ENCODE results near the gene MAS1. TPM values are rescaled to one million over a fixed set of nuclear protein-coding genes. Genes with fewer than 3 reads are reported as not detected.
A peak's percentile ranks its signal among the peaks of the same experiment; 100 is the strongest.

The MAS1 gene
- polyA plus RNA-seq, 10 donors, result 0.06 to 0.55 (median 0.29) TPM

DNA sequence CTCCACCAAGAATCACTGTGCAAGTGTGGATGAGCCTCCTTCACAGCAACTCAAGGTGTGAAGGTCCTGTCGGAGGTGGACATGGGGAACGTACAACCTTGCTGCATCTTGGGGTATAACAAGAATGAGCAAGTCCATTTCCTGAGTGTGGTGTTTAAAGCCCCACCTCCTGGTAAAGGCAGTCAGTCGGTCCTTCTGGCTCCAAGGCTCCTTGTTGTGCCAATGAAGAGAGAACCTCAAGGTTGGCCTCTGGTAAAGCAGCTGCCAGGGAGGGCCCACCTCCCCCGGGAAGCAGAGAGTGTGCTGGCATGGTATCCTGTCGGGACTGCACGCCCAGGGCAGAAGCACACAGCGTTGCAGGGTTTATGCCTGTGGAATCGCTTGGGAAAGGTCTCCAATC is 12.4 kb upstream of the MAS1 start:
- DNase-seq, result no peak

DNA sequence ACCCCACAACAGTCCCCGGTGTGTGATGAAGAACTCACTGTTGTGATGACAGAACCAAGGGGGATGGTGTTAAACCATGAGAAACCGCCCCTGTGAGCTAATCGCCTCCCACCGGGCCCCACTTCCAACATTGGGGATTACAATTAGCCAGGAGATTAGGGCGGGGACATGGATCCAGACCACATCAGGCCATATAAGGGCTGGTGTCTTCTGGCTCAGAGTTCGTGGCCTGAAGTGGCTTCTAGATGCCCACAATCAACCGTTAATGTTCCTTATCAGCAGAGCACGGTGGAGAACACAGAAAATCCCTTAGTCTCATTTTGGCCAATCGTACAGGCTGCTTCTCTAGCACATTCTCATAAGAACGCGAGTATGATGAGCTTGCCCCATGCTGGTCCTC is 10.9 kb upstream of the MAS1 start:
- DNase-seq, result no peak

DNA sequence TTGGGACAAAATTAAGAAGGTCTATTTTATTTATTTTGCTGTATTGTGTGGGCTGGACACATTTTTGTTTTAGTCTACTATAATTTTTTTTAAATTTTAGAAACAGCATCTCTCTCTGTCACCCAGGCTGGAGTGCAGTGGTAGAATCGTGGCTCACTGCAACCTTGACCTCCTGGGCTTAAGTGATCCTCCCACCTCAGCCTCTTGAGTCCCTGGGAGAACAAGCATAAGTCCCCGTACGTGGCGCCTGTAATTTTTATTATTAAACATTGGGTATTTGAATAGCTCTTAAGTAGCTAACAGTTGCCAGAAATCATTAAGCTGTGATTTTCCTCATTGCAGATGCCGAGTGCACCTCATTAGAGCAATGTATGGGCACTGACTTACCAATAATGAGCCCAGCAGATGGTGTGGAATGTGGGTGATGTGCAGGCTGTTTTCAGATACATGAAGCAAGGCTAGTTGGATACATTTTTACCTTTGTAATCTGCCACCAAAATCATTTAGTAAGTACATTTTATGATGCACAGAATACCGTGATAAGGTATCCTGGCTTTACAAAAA is 10.3 kb upstream of the MAS1 start:
- no peak for DNase-seq

DNA sequence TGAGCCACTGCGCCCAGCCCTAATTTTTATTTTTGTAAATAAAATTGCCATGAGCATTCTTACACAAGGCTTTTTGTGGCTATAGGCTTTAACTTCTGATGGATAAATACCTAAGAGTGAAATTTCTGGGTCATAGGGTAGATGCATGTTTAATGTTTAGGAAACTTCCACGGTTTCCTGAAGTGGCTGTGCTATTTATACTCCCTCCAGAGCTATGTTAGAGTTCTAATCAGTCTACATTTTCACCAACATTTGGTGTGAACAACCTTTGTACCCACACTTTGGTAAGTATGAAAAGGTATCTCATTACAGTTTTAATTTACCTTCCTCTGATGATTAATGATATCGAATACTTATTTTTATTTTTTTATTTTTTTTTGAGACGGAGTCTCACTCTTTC is 6.1 kb upstream of the MAS1 start:
- DNase-seq, result no peak

DNA sequence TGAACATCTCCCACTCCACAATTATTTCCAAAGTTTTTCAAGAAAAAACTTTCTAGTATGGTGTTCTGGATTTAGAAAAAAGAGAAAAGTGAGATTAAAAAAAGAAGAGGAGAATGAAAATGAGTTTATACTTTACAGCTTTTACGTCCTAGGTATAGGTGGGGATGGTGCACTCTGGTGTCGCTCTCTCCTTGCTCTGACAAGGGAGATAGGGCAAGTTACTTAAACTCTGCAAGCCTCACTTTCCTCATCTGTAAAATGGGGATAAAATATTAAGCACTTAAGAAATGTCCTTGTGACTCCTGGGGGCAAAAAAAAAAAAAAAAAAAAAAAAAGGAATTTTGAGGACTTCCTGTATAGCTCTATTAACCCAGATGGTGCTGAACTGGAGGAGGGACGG is 4.5 kb upstream of the MAS1 start:
- no peak for DNase-seq

DNA sequence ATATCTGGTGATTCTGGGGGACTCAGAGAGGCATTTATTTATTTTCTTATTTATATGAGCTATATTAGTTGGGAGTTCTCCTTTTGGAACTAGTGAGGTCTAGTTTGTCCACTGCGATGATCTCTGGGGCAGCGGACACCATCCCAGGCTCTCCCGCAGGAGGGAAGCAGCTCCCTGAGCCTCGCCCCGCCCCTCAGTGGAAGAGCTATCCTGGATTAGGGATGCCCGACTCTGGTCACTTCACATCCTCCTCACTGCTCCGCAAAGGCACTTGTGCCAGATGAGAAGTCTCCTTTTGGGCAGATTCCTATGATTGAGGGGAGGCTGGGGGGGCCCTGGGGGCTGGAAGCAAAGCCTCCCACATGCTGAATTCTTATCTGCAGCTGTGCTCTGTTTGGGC is 3.6 kb upstream of the MAS1 start:
- DNase-seq, result no peak

DNA sequence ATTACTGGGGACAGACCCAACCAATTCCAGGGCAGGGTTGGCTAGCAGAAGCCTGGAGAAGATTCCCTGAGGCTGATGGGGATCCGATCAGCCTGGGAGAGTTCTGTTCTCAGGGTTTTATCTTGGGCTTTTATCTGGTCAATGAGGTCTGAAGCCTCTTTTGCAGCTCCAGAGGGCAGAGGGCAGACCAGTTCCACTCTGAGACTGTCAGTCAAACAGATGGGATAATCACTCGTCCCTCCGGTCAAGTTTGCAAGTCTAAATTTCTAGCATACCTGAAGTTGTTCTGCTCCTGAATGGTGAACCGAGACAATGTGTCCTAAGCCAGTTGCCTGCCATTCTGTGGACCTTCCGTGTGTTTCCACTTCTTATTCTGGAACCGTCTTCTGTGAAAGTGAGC is 3.0 kb upstream of the MAS1 start:
- no peak for DNase-seq

DNA sequence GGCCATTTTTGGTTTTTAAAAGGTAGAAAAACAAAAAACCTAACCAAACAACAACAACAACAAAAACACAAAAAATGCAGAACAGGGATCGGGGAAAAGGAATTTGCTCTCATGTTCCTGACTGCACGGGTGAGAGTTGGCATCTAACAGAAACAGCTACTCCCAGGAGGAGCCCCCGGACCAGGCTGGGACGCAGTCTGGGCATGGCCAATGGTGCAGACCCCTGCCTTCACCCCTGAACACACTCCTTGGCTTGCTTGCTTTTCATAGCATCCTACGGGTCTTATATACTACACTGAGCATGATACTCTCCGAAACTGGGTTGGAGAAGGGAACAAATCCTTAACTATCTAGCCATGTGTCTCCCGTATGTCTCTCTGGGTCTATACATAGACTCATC is 587 bp upstream of the MAS1 start:
- DNase-seq, result no peak

DNA sequence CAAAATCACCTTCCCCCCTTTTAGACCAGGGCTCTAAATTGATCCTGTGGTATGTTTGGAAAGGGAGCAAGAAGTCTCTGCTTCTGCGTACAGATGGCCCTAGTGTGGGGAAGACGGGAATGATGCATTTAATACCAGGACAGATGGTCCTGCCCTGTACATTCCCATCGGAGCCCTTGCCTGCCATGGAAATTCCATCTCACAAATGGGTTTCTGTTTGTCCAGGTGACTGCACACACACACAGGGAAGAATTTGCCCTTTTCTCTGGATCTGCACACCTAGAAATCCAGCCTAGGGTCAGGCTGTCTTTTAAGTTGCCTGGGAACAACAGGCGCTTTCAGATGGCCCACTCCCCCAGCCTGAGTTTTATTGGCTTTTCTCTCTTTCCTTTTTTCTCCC is 1.3 kb downstream of the MAS1 start:
- no peak for DNase-seq

DNA sequence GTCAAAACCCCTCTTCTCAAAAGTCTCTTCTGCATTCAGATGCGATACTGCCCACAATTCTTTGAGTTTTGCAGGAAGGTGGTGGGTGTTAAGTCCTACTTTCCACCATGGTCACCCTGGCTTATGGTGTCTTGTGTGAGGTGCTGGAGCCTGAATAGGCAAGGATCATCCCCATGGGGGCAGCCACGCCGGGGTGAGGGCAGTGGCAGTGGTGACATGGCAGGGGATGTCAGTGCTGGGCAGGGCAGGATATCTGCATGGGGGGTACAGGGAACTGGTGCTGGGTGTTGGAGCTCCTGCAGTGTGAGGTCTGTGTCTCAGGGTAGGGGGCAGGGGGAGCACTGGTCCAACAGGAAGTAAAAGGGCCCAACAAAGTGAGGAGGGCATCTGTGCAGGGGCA is 2.3 kb downstream of the MAS1 start:
- DNase-seq, result no peak

DNA sequence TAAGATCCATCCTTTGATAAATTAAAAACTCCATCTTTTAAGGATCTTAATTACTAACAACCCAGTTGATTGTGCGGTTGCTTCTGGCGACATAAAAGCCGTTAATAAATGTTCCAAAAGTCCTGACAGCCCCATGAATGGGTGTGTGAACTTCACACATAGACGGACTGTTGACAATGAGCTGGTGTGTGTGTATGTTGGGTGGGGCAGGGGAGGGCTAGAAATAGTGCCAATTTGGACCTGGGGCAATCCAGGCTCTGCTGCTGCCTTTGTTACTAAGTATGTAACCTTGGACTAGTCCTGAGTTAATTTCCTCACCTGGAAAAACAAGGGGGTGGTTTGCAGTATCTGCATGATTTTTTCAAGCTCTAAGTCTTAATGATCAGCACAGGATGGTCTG is 4.2 kb downstream of the MAS1 start:
- no peak for DNase-seq

DNA sequence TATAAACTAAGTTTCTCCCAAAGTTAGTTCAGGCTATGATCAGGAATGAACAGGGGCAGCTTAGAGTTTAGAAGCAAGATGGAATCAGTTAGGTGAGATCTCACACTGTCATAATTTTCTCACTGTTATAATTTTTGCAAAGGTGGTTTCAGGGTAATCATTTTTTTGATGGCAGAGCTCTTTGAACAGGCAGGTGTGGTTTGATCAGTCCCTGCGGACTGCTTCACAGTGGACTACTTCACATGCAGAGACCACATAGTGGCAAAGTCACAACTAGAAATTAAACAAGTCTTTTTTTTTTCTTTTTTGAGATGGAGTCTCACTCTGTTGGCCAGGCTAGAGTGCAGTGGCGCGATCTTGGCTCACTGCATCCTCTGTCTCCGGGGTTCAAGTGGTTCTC is 6.8 kb downstream of the MAS1 start:
- no peak for DNase-seq

DNA sequence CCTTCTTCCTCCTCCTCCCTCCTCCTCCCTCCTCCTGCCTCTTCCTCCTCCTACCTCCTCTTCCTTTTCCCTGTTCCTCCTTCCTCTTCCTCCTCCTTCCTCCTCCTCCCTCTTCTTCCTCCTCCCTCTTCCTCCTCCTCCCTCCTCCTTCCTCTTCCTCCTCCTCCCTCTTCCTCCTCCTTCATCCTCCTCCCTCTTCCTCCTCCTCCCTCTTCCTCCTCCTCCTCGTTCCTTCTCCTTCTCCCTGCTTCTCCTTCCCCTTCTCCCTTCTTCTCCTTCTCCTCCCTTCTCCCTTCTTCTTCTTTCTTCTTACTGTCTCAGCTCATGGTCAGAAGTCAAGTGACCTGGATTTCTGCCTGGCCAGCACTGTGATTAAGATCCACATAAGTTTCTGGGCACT is 7.7 kb downstream of the MAS1 start:
- DNase-seq, result no peak

DNA sequence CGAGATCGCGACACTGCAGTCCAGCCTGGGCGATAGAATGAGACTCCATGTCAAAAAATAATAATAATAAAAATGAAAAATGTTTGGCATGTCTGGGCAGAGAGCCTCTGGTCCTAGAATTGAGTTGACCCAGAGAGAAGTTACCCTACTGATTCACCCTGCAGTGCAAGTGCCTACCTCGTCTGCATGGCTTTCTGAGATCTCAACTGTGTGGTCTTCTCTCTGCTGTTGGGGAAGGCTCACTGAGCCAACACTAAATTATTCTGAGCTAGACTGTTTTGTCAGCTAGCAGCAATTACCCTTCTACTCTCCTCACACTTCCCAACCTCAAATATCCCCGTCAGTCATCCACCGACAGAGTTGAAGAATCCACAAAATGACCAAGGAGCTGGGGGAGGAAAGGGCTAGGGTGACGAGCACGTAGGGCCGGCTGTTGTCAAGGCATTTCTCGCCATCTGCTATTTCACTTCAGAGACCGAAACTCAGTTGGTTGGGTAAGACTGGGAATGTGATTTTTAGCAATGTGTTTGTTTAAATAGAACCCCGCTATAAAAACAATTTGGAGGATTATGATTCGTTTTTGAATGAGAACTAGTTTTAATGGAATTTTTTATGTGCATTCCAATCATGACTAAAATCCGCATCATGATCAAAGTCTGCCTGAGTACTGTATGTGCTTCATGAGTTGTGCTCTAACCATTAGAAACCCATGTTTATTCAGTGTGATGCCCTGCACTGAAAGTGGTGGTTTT is 9.4 kb downstream of the MAS1 start:
- DNase-seq, result peak in 2 of 3 donors; percentile 34 to 89

DNA sequence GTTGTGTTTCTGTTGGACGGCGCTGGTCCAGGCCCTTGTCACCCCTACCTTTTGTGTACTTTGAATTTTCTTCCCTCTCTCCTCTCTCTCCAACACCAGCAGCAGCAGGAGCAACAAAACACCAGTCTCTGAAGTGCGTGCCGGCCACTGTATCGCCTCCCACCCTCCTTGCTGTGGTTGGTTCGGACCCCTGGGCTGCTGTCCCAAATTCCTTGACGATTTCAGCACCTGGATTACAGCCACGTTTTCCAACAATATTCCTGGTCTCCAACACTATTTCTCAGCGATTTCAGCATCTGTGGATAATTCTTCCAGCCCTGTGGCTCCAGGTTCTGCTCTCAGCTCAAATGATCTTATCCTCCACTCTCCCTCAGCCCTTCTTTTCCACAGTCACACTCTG is 11.8 kb downstream of the MAS1 start:
- peak; percentile 14 to 69 (median 55) for DNase-seq

DNA sequence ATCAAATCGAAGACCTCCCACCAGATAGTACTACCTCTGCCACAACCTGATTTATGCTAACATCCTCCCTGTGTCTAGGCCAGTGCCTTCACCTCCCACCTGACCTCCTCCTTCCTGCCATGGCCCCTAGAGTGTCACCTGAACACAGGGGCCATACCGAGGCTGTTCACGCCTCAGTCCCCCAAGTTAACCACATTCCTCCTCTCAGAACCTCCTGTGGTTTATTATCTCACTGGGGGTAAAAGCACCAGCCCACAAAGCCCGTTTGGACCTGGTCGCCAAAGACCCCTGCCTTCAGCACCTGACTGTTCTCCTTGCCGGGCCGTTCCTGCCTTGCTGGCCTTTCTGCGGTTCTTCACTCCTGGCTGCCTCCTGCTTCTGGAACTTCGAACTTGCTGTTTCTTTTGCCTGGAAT is 13.7 kb downstream of the MAS1 start:
- no peak for DNase-seq

DNA sequence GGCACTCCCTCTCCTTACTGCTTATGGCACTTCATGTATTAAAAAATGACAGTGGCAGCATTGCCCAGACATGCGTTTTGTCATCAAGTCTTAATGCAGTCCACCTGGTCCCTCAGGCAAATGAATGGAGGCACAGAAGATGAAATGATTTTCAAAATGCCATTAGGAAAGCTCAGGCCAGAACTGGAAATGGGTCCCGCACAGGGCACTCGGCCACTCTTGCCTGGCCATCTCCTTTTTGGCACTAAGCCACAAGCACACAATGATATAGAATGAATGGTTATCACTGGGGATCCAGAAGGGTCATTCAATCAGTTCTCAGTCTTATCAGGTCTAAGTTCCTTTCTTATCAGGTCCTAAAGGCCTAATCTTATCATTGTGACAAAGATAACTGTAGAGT is 15.6 kb downstream of the MAS1 start:
- DNase-seq, result no peak

DNA sequence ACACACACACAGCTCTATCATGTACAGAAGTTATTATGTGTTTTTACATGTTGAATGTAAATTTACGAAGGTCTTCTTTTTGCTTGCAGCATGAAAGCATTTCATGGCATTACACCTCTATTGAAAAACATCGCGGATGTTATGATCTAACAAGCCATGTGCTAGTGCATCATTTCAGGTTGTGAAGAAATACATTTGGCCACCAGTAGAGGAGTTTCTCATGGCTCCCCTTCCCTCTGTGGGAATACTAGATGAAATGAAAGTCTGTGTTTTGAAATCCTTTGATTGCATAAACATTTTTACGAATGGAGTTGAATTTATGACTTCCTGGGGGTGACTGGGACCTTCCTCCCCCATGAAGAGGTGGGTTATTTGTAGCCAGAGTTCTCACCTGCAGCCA is 17.7 kb downstream of the MAS1 start:
- DNase-seq, result no peak

DNA sequence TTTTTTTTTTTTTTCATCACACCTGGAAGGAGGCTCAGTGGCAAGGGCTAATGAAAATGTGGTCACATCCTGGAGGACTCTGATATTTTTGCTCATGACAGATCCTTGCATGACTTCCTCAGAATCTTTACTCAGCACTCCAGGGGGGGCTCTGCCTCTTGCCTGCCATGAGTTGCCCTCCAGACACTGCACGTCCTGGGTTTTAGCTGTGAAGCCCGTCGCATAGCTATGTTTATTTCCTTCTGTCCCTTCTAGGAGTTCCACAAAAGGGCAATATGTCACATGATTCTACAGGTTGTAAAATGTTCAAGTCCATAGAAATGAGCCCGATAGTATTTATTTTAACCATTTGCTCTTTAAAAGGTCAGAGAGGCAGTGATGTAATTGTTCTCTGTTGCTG is 18.2 kb downstream of the MAS1 start:
- DNase-seq, result no peak

DNA sequence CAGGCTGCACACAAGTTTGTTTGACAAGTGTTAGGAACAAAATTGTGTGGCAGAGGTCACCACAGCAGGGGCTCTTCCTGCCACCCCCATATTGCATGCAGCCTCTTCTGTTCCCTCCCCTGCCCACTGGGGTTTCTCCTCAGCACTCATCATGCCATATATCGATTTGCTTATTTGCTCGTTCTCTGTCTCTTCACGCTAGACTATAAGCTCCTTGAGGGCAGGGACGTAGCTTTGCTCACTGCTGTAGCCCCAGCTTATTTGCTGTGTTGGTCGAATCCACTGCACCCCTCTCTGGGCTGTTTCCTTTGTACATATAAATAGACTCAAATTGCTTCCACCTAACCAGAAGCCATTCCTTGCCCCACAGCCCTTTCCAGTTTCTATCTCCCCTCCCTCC is 19.6 kb downstream of the MAS1 start:
- no peak for DNase-seq

DNA sequence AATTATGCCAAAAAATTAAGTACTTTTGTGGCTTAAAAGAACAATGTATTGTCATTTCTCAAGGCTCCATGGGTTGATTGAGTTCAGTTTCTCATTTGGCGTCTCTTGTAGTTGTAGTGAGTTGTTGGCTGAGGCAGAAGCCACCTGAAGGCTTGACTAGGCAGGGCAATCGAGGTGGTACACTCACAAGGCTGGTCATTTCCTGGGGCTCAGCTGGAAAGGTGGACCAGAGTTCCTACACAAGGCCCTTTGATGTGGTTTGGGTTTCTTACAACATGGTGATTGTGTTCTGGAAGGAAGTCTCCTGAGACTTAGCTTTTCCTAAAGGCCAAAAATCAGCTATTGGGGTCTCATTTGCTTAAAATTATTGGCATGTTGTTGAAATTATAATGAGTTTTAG is 22.6 kb downstream of the MAS1 start:
- no peak for DNase-seq

DNA sequence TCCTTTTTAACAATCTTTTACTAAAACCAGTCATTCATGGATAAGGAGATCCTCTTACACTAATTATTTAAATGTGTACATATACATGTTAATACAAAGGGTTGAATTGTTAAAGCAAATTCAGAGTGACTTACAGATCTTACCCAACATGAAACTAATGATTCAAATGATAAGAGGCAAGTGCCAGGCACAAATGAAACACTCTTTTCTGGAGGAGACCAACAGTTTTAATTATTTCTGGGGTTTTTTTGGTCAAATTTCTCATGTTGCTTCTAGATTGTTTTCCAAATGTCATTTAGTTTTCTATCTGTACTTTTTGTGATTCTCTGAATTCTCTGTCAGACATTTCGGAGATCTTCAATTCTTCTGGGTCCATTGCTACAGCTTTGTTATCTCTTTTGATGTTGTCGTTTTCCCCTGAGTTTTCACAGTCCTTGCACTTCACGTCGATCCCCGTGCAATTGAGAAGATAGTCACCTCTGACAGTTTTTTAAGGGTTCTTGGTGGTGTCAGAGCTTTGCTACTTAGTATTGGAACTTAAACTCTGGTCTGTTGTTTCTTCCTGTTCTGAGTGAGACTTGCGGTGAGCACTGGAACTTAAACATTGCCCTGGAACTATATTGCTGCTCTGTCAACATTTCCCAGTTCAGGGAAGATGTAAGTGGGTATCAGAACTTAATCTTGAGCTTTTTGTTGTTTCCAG is 23.2 kb downstream of the MAS1 start:
- DNase-seq, result no peak

DNA sequence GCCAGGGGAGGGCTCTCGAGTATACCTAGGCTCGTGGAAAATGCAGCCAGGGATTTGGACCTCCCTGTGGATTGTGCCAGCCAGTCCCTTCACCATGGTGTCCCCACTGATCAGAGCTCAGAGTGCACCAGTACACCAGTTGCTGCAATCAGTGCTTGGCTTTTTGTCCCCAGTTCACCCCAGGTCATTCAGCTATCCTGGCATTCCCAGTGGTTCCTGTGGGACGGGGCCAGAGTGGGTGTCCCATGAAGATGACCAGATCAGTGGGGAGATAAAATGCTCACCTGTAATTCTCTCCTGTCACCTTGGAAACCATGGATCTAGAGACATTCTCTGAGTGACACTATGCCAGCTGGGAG is 23.8 kb downstream of the MAS1 start:
- DNase-seq, result no peak

DNA sequence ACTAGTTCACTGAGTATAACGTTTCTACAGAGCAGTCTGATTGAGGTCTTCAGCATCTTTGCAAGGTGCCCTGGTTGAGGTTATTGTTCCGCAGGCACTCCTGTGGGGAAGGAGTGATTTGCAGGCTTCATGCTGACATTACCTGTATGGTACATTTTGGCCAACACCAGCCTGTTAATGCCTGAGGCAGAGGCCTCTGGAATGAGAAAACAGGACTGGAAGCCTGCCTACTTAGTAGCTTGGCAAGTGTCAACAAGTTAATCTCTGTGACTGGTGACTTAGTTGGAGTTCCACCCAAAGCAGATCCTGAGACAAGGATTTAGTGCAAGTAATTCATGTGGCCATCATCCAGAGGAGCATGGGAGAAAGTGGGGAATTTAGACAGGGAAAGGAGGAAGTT is 24.6 kb downstream of the MAS1 start:
- DNase-seq, result no peak
